Measurements from ENCODE around the gene TENM4. TPM values are rescaled to one million over a fixed set of nuclear protein-coding genes. Genes with fewer than 3 reads are reported as not detected.

TENM4 gene
- total and polyA plus RNA-seq, 2 of the 13 experiments (the other 11 are each of a cell fraction or from before 2014, with no cell fraction given), result not detected

GRCh38 chr11:78667461-78667860 lies 773.4 kb downstream of the TENM4 start:
- POLR2A ChIA-PET, result no interaction called here
- no TSS peak for BruUV-seq (replicated peaks)
- H3K27ac ChIP-seq (ENCODE audit: extremely low read length, insufficient read depth, low read length), result no peak overlapping the region
- H2AFZ ChIP-seq (ENCODE audit: low read length), result no peak overlapping the region
- TF ChIP-seq RARG (CRISPR knock-in tag; IDR thresholded peaks at IDR 0.05; ENCODE audit: low read depth), result no peak
- TF ChIP-seq CSRNP1 (CRISPR knock-in tag; IDR thresholded peaks at IDR 0.05), result no peak
- TF ChIP-seq KDM5A (IDR thresholded peaks at IDR 0.05; ENCODE audit: borderline replicate concordance, low read length), result no peak
- no peak for DNase-seq (ENCODE audit: low spot score)
- in situ Hi-C loops (cut with HindIII; ENCODE audit: extremely low pct_ligation_motif_present, low pct_unique_long_range_greater_than_20kb) (no loop called here), intact Hi-C loops (cut with micrococcal nuclease; ENCODE audit: unreplicated experiment) (no loop called here)
- no peak for FAIRE-seq
- H3K36me3 ChIP-seq (replicated peaks in 1 of 2; ENCODE audit: control insufficient read depth in 1 of 2, insufficient read depth in 2 of 2, low read length in 2 of 2), result no peaks in the 10 kb centered on the region
- no peak overlapping the region for H3K4me2 ChIP-seq (ENCODE audit: low read depth, low read length)
- H3K4me1 ChIP-seq (ENCODE audit: insufficient read depth, low read length), result no peaks in the 10 kb centered on the region
- no peak overlapping the region for H3K9ac ChIP-seq (ENCODE audit: insufficient read depth, low read depth, low read length)
- H3K9me3 ChIP-seq (ENCODE audit: low read length), result no peaks in the 10 kb centered on the region
- no peak overlapping the region for H3K4me3 ChIP-seq (replicated peaks in 1 of 3; ENCODE audit: insufficient read depth in 1 of 3, low read depth in 2 of 3, low read length in 3 of 3)
- no peaks in the 10 kb centered on the region for H3K27me3 ChIP-seq (ENCODE audit: control insufficient read depth in 1 of 2, insufficient read depth in 2 of 2, low read length in 2 of 2)
- H4K20me1 ChIP-seq (ENCODE audit: insufficient read depth, low read length), result no peaks in the 10 kb centered on the region
- no peak for ATAC-seq
- CTCF ChIA-PET (ENCODE audit: low intra/inter-chr PET ratio, low total read pairs), result no interaction called here
- no peaks in the 10 kb centered on the region for H3K79me2 ChIP-seq (ENCODE audit: insufficient read depth, low read length)
- 80% methylated on average over 2 of the region's 2 CpGs for WGBS (ENCODE audit: low lambda C conversion rate)

- DNase-seq (ENCODE audit: low spot score) (no peak), FAIRE-seq (no peak), ATAC-seq (no peak)
- Histone ChIP-seq H3K79me2 (ENCODE audit: insufficient read depth, low read length) (no peaks in the 10 kb centered on the region), H2AFZ (ENCODE audit: low read length) (no peak overlapping the region), H4K20me1 (ENCODE audit: insufficient read depth, low read length) (no peaks in the 10 kb centered on the region), H3K4me2 (ENCODE audit: low read depth, low read length) (no peak overlapping the region), H3K27ac (ENCODE audit: extremely low read length, insufficient read depth, low read length) (no peak overlapping the region), H3K36me3 (replicated peaks in 1 of 2; ENCODE audit: control insufficient read depth in 1 of 2, insufficient read depth in 2 of 2, low read length in 2 of 2) (no peaks in the 10 kb centered on the region), H3K4me3 (replicated peaks in 1 of 3; ENCODE audit: insufficient read depth in 1 of 3, low read depth in 2 of 3, low read length in 3 of 3) (no peak overlapping the region), H3K9me3 (ENCODE audit: low read length) (no peaks in the 10 kb centered on the region), H3K4me1 (ENCODE audit: insufficient read depth, low read length) (no peaks in the 10 kb centered on the region), H3K27me3 (ENCODE audit: control insufficient read depth in 1 of 2, insufficient read depth in 2 of 2, low read length in 2 of 2) (no peaks in the 10 kb centered on the region), H3K9ac (ENCODE audit: insufficient read depth, low read depth, low read length) (no peak overlapping the region)
- ChIA-PET POLR2A (no interaction called here), CTCF (ENCODE audit: low intra/inter-chr PET ratio, low total read pairs) (no interaction called here)
- in situ Hi-C loops (cut with HindIII; ENCODE audit: extremely low pct_ligation_motif_present, low pct_unique_long_range_greater_than_20kb), result no loop called here
- intact Hi-C loops (cut with micrococcal nuclease; ENCODE audit: unreplicated experiment), result no loop called here
- BruUV-seq (replicated peaks), result no TSS peak
- TF ChIP-seq ZNF292 (CRISPR knock-in tag; IDR thresholded peaks at IDR 0.05; ENCODE audit: borderline replicate concordance, low read depth), result no peak
- TF ChIP-seq ZBTB20 (CRISPR knock-in tag; IDR thresholded peaks at IDR 0.05; ENCODE audit: borderline replicate concordance, low read depth), result no peak
- no peak for TF ChIP-seq DDIT3 (CRISPR knock-in tag; IDR thresholded peaks at IDR 0.05)
- no peak for TF ChIP-seq GATAD2A (CRISPR knock-in tag; IDR thresholded peaks at IDR 0.05)
- TF ChIP-seq ZNF281 (CRISPR knock-in tag; IDR thresholded peaks at IDR 0.05; ENCODE audit: borderline replicate concordance), result no peak
- no peak for TF ChIP-seq ZNF724P (CRISPR knock-in tag; IDR thresholded peaks at IDR 0.05; ENCODE audit: borderline replicate concordance)
- no peak for TF ChIP-seq TEF (CRISPR knock-in tag; IDR thresholded peaks at IDR 0.05)
Measured at GRCh38 chr11:78666675-78667160, 774.1 kb downstream of the TENM4 start.

All from HepG2 (cell line).